Measurements from ENCODE around the gene BBLN.

DNA sequence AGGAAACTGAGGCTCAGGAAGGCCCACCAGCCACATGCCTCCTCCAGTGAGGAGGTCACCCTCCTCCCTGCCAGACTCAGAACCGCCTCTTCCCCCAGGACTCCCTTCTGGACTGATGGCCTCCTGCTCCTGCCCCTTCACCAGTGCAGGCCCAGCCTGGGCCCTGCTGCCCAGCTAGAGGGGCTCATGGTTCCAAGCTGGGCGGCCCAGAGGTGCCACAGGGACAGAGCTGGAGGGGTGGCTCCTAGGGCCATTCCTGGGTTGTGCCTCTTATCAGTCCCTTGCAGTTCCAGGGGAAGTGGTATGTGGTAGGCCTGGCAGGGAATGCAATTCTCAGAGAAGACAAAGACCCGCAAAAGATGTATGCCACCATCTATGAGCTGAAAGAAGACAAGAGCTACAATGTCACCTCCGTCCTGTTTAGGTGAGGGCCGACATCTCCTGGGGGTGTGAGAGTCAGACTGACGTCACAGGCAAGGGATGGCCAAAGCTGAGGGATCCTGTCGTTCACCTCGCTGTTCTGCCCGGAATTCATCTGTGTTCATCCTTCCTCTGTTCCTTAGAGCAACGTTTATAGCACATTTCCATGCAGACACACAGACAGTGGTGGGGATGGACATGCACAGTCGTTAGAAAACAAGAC lies 10.0 kb upstream of the BBLN start:
- TF ChIP-seq SP1 (IDR thresholded peaks at IDR 0.05) (no peak), NFRKB (IDR thresholded peaks at IDR 0.05) (no peak), FOXK2 (IDR thresholded peaks at IDR 0.05) (no peak), ARNT (IDR thresholded peaks at IDR 0.05) (no peak), ZNF384 (IDR thresholded peaks at IDR 0.05) (no peak), TARDBP (IDR thresholded peaks at IDR 0.05) (no peak), FOXM1 (IDR thresholded peaks at IDR 0.05; ENCODE audit: borderline replicate concordance) (no peak), BHLHE40 (IDR thresholded peaks at IDR 0.05; ENCODE audit: borderline replicate concordance) (no peak), ELF4 (IDR thresholded peaks at IDR 0.05) (no peak), L3MBTL2 (conservative IDR thresholded peaks at IDR 0.05) (no peak)
- TF ChIP-seq, protein P1, sequence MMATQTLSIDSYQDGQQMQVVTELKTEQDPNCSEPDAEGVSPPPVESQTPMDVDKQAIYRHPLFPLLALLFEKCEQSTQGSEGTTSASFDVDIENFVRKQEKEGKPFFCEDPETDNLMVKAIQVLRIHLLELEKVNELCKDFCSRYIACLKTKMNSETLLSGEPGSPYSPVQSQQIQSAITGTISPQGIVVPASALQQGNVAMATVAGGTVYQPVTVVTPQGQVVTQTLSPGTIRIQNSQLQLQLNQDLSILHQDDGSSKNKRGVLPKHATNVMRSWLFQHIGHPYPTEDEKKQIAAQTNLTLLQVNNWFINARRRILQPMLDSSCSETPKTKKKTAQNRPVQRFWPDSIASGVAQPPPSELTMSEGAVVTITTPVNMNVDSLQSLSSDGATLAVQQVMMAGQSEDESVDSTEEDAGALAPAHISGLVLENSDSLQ (IDR thresholded peaks at IDR 0.05): no peak
